GM06990 (cell line): Measurements from ENCODE around the gene IGSF23.

Source experiments
- DNase-seq: peaks from one replicate; pipeline ENCODE4 v3.0.0-alpha.2; 2011; ENCODE audit not compliant: insufficient read length; ENCODE audit errors: extremely low read depth
- H3K27me3 ChIP-seq: replicated peaks from 2 replicates; pipeline ENCODE4 v1.6.0; 2011; ENCODE audit warnings: low read length; ENCODE audit not compliant: control insufficient read depth, insufficient read depth
- H3K36me3 ChIP-seq: 2 replicates; pipeline ENCODE4 v1.5.1; 2011; ENCODE audit warnings: low read length; ENCODE audit not compliant: control insufficient read depth, insufficient read depth
- H3K4me3 ChIP-seq: replicated peaks from 2 replicates; pipeline ENCODE4 v1.5.1; 2011; ENCODE audit warnings: low read depth, mild to moderate bottlenecking, control low read depth, low read length
- TF ChIP-seq, protein P1 (sequence below): IDR thresholded peaks from 2 replicates; pipeline ENCODE4 v1.5.1; 2011; ENCODE audit warnings: low read length, control low read depth, mild to moderate bottlenecking, inconsistent platforms; ENCODE audit not compliant: insufficient read depth, poor library complexity, severe bottlenecking

IGSF23 gene, protein sequence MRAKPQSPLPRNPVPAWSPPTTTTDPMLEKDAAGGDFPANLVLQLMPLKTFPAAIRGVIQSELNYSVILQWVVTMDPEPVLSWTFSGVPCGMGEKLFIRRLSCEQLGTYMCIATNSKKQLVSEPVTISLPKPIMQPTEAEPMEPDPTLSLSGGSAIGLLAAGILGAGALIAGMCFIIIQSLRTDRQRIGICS

DNA sequence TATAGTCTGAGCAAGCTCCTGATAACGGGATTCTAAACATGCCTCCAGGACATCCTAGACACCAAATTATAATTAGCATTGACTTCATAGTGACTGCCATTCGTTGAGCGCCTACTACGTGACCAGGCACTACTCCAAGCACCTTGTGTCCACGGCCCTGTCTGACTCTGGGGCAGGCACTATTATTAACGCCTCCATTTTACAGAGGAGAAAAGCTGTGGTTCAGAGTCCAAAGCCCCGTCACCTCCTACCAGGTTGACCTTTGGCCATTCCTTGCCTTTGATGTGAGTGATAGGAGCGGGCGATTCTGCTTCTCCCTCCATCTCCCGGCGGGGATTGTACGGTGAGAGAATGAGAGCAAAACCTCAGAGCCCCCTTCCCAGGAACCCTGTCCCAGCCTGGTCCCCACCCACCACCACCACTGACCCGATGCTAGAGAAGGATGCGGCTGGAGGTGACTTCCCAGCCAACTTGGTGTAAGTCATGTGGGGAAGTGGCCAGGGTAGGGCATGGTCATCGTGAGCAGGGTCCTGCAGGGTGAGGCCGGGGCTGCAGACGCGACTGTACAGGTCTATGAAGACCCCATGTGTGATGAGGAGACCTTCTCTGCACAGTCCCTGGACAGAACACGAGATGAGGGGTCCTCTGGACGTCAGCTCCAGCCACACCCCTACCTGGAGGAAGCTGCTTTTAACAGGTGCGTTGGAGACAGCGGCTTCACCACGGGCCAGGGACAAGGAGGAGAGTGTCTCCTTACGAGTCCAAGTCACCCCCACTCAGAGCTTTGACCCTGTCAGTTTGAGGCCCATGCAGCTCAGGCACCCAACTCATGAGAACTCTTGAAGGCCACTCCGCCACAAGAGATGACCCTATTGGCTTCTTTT, at the start of gene IGSF23:
IGSF23 (plus strand) TSS at position 269 of the 884 bp plus-strand sequence; CDS start at position 352, 83 bp downstream.
- TF ChIP-seq, protein P1, sequence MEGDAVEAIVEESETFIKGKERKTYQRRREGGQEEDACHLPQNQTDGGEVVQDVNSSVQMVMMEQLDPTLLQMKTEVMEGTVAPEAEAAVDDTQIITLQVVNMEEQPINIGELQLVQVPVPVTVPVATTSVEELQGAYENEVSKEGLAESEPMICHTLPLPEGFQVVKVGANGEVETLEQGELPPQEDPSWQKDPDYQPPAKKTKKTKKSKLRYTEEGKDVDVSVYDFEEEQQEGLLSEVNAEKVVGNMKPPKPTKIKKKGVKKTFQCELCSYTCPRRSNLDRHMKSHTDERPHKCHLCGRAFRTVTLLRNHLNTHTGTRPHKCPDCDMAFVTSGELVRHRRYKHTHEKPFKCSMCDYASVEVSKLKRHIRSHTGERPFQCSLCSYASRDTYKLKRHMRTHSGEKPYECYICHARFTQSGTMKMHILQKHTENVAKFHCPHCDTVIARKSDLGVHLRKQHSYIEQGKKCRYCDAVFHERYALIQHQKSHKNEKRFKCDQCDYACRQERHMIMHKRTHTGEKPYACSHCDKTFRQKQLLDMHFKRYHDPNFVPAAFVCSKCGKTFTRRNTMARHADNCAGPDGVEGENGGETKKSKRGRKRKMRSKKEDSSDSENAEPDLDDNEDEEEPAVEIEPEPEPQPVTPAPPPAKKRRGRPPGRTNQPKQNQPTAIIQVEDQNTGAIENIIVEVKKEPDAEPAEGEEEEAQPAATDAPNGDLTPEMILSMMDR = no peak
- H3K36me3 ChIP-seq = no peaks in the 10 kb centered on the region
- H3K27me3 ChIP-seq = no peaks in the 10 kb centered on the region
- no peak within 1 kb of the TSS for H3K4me3 ChIP-seq
- DNase-seq = no peak

DNA sequence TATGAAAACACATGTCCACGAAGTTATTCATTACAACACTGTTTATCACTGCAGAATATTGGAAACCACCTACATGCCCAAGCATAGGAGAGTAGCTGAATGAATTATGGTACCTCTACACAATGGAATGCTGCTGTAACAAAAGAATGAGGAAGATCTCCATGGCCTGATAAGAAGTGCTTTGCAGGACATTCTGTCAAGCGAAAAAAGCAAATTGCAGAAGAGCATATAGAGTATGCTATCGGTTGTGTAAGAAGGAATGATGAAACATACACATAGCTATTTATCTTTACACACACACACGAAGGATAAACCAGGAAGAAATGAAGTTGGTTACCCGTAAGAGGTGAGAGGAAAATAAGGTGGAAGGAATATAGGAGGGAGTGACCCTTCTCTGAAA, 46.4 kb upstream of the IGSF23 start:
- Histone ChIP-seq H3K4me3 (no peak overlapping the region), H3K27me3 (no peaks in the 10 kb centered on the region), H3K36me3 (no peaks in the 10 kb centered on the region)
- DNase-seq = no peak
- TF ChIP-seq, protein P1 = no peak

DNA sequence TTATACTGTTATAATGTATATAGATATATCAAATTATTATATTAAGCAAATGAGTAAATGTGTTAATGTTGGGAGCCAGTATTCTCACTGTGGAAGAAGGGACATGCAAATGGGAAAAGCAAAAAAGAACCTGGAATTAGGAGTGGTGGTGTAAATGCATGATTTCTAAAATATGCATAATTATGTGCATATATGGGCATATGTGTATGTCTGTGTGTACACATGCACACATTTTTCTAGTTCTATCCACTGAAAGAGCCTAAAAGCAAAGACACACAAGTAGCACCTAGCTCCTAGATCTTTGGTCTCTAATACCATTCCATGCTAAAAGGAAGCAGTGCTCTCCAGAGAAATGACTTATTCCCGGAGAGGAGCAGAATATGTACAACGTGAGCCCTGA, 45.6 kb upstream of the IGSF23 start:
- Histone ChIP-seq H3K36me3 (no peaks in the 10 kb centered on the region), H3K4me3 (no peak overlapping the region), H3K27me3 (no peaks in the 10 kb centered on the region)
- TF ChIP-seq, protein P1 = no peak
- DNase-seq = no peak

DNA sequence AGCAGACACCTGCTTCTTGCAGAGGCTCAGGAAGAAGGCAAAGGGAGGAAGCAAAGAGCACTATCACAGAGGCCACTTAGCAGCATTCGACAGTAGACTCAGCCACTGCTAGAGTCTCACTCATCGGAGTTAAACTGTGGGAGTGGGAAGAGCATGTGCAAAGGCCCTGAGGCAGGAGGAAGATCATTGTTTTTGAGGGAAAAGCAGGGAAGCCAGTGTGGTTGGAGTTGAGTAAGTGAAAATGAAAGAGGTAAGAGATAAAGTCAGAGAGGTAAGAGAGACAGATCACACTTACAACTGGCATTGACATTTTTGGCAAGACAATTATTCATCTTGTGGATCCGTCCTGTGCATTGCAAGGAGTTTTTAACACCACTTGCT, 42.8 kb upstream of the IGSF23 start:
- Histone ChIP-seq H3K36me3 (no peaks in the 10 kb centered on the region), H3K27me3 (no peaks in the 10 kb centered on the region), H3K4me3 (no peak overlapping the region)
- TF ChIP-seq, protein P1 = no peak
- DNase-seq = no peak

DNA sequence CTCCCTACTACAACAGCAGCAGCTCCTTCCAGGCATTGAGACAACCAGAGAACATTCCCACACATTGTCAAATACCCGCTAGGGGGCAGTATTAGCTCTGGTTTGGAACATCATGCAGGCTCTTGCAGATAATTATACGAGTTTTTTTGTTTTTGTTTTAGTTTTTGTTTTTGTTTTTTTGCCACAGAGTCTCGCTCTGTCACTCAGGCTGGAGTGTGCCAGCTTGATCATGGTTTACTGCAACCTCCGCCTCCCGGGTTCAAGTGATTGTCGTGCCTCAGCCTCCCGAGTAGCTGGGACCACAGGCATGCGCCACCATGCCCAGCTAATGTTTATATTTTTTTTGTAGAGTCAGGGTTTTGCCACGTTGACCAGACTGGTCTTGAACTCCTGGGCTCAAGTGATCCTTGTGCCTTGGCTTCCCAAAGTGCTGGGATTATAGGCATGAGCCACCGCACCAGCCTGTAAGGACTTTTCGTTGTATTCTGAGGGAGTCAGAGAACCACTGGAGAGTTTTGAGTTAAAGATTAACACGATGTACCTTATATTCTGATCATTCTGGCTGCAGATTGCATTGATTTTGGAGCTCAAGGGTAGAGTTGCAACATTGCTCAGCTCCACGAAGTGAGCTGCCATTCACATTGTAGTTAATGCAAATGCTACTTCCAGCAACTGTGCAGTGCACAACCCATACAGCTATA, 42.2 kb upstream of the IGSF23 start:
- Histone ChIP-seq H3K4me3 (no peak overlapping the region), H3K27me3 (no peaks in the 10 kb centered on the region), H3K36me3 (no peaks in the 10 kb centered on the region)
- TF ChIP-seq, protein P1 = peak; percentile 65
- no peak for DNase-seq
